GM21619 (cell line): ENCODE data around the gene TAS2R7.
"Not testable (repeated sequence)": the region's sequence is repeated elsewhere in the genome, so short reads cannot be mapped to it uniquely, and the experiment has no call there.

ENCODE experiments used
- ATAC-seq: cut with Tn5 transposase; IDR thresholded peaks from one replicate; pipeline ENCODE4 v1.9.1; 2021; ENCODE audit not compliant: unreplicated experiment

TAS2R7 gene

GRCh38 chr12:10802587-10802986 is at the start of gene TAS2R7:
Gene TAS2R7 (minus strand): TSS chr12:10802627. CDS start chr12:10802570, 57 bp downstream.
- no peak for ATAC-seq

- ATAC-seq, result no peak
Measured at GRCh38 chr12:10851243-10851858, 48.9 kb upstream of the TAS2R7 start.

- ATAC-seq, result no peak
Measured at GRCh38 chr12:10849425-10849878, 47.0 kb upstream of the TAS2R7 start, which contains the start of gene PRR4. Gene PRR4 (minus strand): TSS chr12:10849475. CDS start chr12:10849437, 38 bp downstream.

- no peak for ATAC-seq
Measured at GRCh38 chr12:10847744-10848143, 45.3 kb upstream of the TAS2R7 start.

GRCh38 chr12:10842862-10843261 is 40.4 kb upstream of the TAS2R7 start:
- no peak for ATAC-seq

- no peak for ATAC-seq
Measured at GRCh38 chr12:10838461-10838860, 36.0 kb upstream of the TAS2R7 start.

GRCh38 chr12:10829994-10830393 is 27.6 kb upstream of the TAS2R7 start:
- no peak for ATAC-seq

- ATAC-seq, result no peak
Measured at GRCh38 chr12:10826258-10826657, 23.8 kb upstream of the TAS2R7 start, which contains the start of gene TAS2R10. Gene TAS2R10 (minus strand): TSS chr12:10826358. CDS start chr12:10826269, 89 bp downstream.

- no peak for ATAC-seq
Measured at GRCh38 chr12:10824957-10825356, 22.5 kb upstream of the TAS2R7 start.

- ATAC-seq, result no peak
Measured at GRCh38 chr12:10811883-10812536, 9.6 kb upstream of the TAS2R7 start.

GRCh38 chr12:10810068-10810467 is 7.6 kb upstream of the TAS2R7 start, which contains the start of gene TAS2R9:
Gene TAS2R9 (minus strand): TSS chr12:10810168. CDS start chr12:10810075, 93 bp downstream.
- no peak for ATAC-seq

GRCh38 chr12:10807186-10807585 is 4.8 kb upstream of the TAS2R7 start, which contains the start of gene TAS2R8:
Gene TAS2R8 (minus strand): TSS chr12:10807286. CDS start chr12:10806980, 306 bp downstream.
- ATAC-seq, result no peak

- no peak for ATAC-seq
Measured at GRCh38 chr12:10801741-10802140, 686 bp downstream of the TAS2R7 start.

- ATAC-seq, result no peak
Measured at GRCh38 chr12:10794222-10794621, 8.2 kb downstream of the TAS2R7 start.

- not testable (repeated sequence) for ATAC-seq
Measured at GRCh38 chr12:10791769-10792168, 10.7 kb downstream of the TAS2R7 start.

- no peak for ATAC-seq
Measured at GRCh38 chr12:10783252-10783651, 19.2 kb downstream of the TAS2R7 start.

GRCh38 chr12:10779103-10779502 is 23.3 kb downstream of the TAS2R7 start:
- no peak for ATAC-seq

- ATAC-seq, result no peak
Measured at GRCh38 chr12:10771132-10771733, 31.2 kb downstream of the TAS2R7 start.

- no peak for ATAC-seq
Measured at GRCh38 chr12:10759657-10760056, 42.8 kb downstream of the TAS2R7 start.

- no peak for ATAC-seq
Measured at GRCh38 chr12:10756194-10756593, 46.2 kb downstream of the TAS2R7 start.

GRCh38 chr12:10753059-10753458 is 49.4 kb downstream of the TAS2R7 start:
- no peak for ATAC-seq
